DOHH2 (cell line): ENCODE results near the gene RRBP1.

Source experiments
- H3F3A ChIP-seq: fragments of 200-600 bp; sonication (generic), shearing (Covaris generic); 2 replicates; pipeline ENCODE4 v1.6.0; 2016; ENCODE audit warnings: antibody characterized with exemption, mild to moderate bottlenecking; ENCODE audit not compliant: control insufficient read depth, insufficient read depth
- H3K27ac ChIP-seq: fragments of 200-600 bp; sonication (generic); 2 replicates; pipeline ENCODE4 v1.5.1; 2014; ENCODE audit warnings: low read depth, mild to moderate bottlenecking, low read length, moderate library complexity
- H3K27me3 ChIP-seq: fragments of 200-600 bp; sonication (generic); 2 replicates; pipeline ENCODE4 v1.6.1; 2014; ENCODE audit warnings: mild to moderate bottlenecking, low read length, mixed read lengths; ENCODE audit not compliant: control insufficient read depth
- H3K36me3 ChIP-seq: fragments of 200-600 bp; sonication (generic); 2 replicates; pipeline ENCODE4 v1.6.1; 2014; ENCODE audit warnings: mild to moderate bottlenecking, low read length, moderate library complexity, mixed read lengths; ENCODE audit not compliant: control insufficient read depth
- H3K4me1 ChIP-seq: fragments of 200-600 bp; sonication (generic); 2 replicates; pipeline ENCODE4 v1.6.1; 2014; ENCODE audit warnings: mild to moderate bottlenecking, low read length, mixed read lengths; ENCODE audit not compliant: control insufficient read depth
- H3K4me2 ChIP-seq: fragments of 200-600 bp; sonication (generic); 2 replicates; pipeline ENCODE4 v1.6.0; 2014; ENCODE audit warnings: mild to moderate bottlenecking, low read length, moderate library complexity
- H3K4me3 ChIP-seq: fragments of 200-600 bp; sonication (generic); 2 replicates; pipeline ENCODE4 v1.5.1; 2014; ENCODE audit warnings: mild to moderate bottlenecking, low read length, mixed read lengths
- H3K79me2 ChIP-seq: fragments of 200-600 bp; sonication (generic); 2 replicates; pipeline ENCODE4 v1.6.1; 2014; ENCODE audit warnings: mild to moderate bottlenecking, low read length, mixed read lengths; ENCODE audit not compliant: control insufficient read depth
- H3K9me2 ChIP-seq: fragments of 200-600 bp; sonication (generic); replicated peaks from 2 replicates; pipeline ENCODE4 v1.6.1; 2014; ENCODE audit warnings: mild to moderate bottlenecking, low read length, mixed read lengths; ENCODE audit not compliant: control insufficient read depth
- H3K9me3 ChIP-seq: fragments of 200-600 bp; sonication (generic); 2 replicates; pipeline ENCODE4 v1.6.1; 2014; ENCODE audit warnings: antibody characterized with exemption, low read length, mixed read lengths; ENCODE audit not compliant: control insufficient read depth, insufficient read depth
- H4K20me1 ChIP-seq: fragments of 200-600 bp; sonication (generic); 2 replicates; pipeline ENCODE4 v1.6.0; 2014; ENCODE audit warnings: low read depth, mild to moderate bottlenecking, antibody characterized with exemption, low read length, moderate library complexity; ENCODE audit not compliant: control insufficient read depth, insufficient read depth
- CTCF ChIP-seq: fragments of 200-600 bp; sonication (generic); IDR thresholded peaks from one replicate; pipeline ENCODE4 v1.5.1; 2014; ENCODE audit warnings: antibody characterized with exemption, mild to moderate bottlenecking, low read depth, low read length; ENCODE audit not compliant: poor library complexity, severe bottlenecking
- EZH2phosphoT487 ChIP-seq: fragments of 200-600 bp; sonication (generic); IDR thresholded peaks from 2 replicates; pipeline ENCODE4 v1.6.1; 2017; ENCODE audit warnings: borderline replicate concordance, mild to moderate bottlenecking, antibody characterized with exemption, low read length, moderate library complexity, mixed read lengths

Gene RRBP1

DNA sequence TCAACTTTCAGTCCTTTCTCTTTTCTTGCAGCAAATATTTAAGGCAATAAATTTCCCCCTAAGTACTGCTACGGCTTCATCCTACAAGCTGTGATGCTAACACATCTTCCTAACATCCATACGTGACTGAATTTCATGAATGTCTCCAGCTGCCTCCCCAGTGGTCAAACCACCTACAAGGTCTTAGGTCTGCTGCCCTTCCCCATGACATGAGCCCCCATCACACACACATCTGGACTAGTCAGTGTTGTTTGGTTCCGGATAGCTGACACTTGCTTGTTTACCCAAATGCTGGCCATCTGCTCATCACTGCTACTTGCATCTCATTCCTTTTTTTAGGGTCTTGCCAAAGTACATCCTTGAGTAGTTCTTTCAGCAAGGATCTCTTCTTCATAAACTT is 14.6 kb downstream of the RRBP1 start:
- H3K4me1 ChIP-seq = peaks cover 22% of the 10 kb centered on the region
- H3K27me3 ChIP-seq = no peaks in the 10 kb centered on the region
- H3K36me3 ChIP-seq = peaks cover under 1% of the 10 kb centered on the region
- no peak overlapping the region for H3K4me3 ChIP-seq
- H4K20me1 ChIP-seq = no peaks in the 10 kb centered on the region
- TF ChIP-seq CTCF = no peak
- no peak for TF ChIP-seq EZH2phosphoT487
- H3F3A ChIP-seq = no peaks in the 10 kb centered on the region
- H3K27ac ChIP-seq = no peak overlapping the region
- H3K4me2 ChIP-seq = no peak overlapping the region
- no peaks in the 10 kb centered on the region for H3K9me2 ChIP-seq
- H3K9me3 ChIP-seq = no peaks in the 10 kb centered on the region
- peaks cover 39% of the 10 kb centered on the region for H3K79me2 ChIP-seq

DNA sequence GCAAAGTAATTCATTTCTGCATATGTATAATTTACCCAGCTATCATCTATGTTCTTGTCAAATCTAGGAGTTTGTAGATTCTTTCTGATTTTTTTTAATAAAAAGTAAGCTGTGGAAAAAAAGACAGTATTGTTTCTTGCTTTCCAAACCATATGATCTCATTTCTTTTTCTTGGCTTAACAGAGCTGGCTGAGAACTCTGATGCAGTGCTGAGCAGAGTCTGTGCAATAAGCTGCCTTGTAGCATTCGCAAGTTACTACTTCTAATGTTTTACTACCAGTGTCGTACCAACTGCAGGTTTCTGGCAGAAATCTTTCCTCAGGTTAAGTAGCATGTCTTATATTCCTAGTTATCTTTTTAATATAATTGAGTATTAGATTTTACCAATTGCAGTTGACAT is 15.6 kb downstream of the RRBP1 start:
- H3K4me2 ChIP-seq = no peak overlapping the region
- H3K4me1 ChIP-seq = peaks cover 31% of the 10 kb centered on the region
- TF ChIP-seq EZH2phosphoT487 (no peak), CTCF (no peak)
- H3K27ac ChIP-seq = no peak overlapping the region
- H4K20me1 ChIP-seq = no peaks in the 10 kb centered on the region
- H3K79me2 ChIP-seq = peaks cover 39% of the 10 kb centered on the region
- H3K36me3 ChIP-seq = no peaks in the 10 kb centered on the region; the same call in 1 of the 2 replicates
- no peaks in the 10 kb centered on the region for H3K9me3 ChIP-seq
- no peaks in the 10 kb centered on the region for H3K9me2 ChIP-seq
- H3K27me3 ChIP-seq = no peaks in the 10 kb centered on the region
- no peaks in the 10 kb centered on the region for H3F3A ChIP-seq
- no peak overlapping the region for H3K4me3 ChIP-seq

GRCh38 chr20:17665756-17666155 is 16.3 kb downstream of the RRBP1 start:
- Histone ChIP-seq H3K4me3 (no peak overlapping the region), H3F3A (no peaks in the 10 kb centered on the region), H4K20me1 (no peaks in the 10 kb centered on the region), H3K4me1 (peaks cover 33% of the 10 kb centered on the region), H3K9me3 (no peaks in the 10 kb centered on the region), H3K9me2 (no peaks in the 10 kb centered on the region), H3K27ac (no peak overlapping the region), H3K27me3 (no peaks in the 10 kb centered on the region), H3K79me2 (peaks cover 41% of the 10 kb centered on the region), H3K36me3 (no peaks in the 10 kb centered on the region; the same call in 1 of the 2 replicates), H3K4me2 (no peak overlapping the region)
- TF ChIP-seq CTCF = no peak
- TF ChIP-seq EZH2phosphoT487 = no peak
